Posterior cingulate gyrus (tissue), 11 donors: Measurements from ENCODE around the gene GRAMD1B.
"Not testable (repeated sequence)": the region's sequence is repeated elsewhere in the genome, so short reads cannot be mapped to it uniquely, and the experiment has no call there.

Experiments used
- DNase-seq, 10 donors: peaks; one replicate each; pipeline versions ENCODE4 v3.0.0 to v3.0.0-alpha.2; 2020 to 2021; ENCODE audit warnings: mixed read lengths in 3 of 10
- intact Hi-C: fragments of 100-400 bp; cut with DNase I; formaldehyde crosslinking; loops from one replicate; pipeline ENCODE4 v1.15.1; 2023

Gene GRAMD1B

DNA sequence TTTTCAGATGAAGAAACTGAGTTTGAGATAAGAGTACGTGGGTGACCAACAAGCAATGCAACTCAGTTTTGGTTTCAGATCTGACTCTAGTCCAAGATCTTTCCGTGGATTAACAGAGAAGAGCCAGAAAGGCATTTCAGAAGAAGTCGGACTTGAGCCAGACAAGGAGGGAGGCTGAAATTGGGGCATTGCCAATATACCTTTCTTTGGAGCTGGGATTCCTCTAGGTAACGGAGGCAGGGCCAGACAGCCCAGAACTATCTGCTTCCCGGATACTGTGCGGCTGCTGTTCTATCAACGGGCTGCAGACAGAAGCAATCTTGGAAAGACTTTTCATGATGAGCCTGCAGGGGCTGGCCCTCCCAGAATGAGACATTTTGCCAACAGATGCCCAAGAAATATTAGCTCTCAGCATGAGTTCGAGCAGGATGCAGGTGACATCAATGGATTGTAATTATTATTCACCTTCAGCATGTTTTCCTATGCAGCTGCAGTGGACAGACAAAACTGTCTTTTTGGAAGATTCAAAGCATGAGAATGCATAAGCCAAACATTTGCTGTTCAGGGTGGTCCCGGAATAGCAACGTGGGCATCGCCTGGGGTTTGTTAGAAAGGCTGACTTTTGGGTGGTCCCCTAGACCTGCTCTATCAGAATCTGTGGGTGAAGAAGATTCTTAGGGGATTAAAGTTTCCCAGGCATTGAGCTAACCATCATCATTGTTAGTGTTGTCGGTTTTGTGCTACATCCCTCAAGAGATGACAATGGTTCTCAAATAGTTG is 128.7 kb downstream of the GRAMD1B start:
- intact Hi-C loops = no loop called here
- no peak for DNase-seq

DNA sequence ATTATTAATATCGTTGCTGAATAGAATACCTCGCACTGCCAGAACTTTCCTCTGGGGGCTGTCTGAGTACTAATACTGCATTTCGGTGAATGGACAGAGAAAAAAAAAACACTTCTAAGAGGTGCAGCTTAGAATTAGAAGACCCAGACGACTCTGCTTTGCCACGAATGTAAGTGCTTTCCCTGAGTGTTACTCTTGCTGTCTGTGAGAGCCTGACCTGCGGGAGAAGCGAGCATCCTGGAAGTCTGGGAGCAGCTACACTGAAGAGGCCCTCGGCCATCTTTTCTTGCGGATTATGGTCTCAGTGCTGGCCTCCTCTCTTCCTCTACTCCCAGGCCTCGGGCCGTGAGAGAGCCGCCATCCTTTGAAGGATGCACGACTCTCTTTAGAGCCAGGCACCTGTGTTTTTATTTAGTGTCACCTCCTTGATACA is 129.5 kb downstream of the GRAMD1B start:
- DNase-seq = peak in 1 of 10 donors; percentile 39
- intact Hi-C loops = no loop called here

DNA sequence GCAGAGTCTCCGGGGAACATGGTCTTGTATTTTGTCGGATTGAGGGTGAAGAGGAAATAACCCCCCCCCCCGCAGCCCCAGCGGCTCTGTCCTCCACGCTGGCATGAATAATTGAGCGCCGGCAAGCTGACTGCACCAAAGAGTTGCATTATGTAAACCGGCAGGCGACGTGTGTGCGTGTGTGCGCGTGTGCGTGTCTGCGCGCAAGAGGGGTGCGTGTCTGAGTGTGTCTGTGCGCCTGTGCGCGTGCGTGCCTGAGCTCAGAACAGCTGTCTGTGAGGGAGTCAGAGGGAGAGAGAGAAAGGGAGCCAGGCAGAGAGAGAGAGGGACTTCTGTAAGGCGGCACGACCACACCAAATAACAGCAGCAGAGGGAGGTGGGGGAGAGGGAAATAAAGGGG is 129.9 kb downstream of the GRAMD1B start:
- DNase-seq = peak; percentile 57 to 97 (median 84)
- intact Hi-C loops = loop anchor here (5.0 kb wide), 1 partner anchor 33 kb away; no protein-coding TSS in a partner anchor

DNA sequence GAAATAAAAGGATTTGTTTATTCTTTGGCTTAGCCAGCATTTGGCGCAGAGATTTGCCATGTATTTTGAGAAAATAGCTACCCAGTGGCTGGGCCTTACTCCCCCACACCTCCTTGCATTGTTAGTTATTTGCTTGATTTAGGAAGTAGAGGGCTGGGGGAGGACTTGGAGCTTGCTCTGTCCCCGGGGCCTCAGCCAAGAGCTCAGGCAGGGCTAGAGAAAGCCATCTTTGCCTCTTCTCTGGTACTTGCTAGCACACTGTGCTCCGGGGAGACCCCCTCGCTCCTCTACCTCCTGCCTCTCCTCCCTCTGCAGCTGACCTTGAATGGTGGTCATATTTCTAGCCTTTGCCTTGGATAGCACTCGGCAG is 131.3 kb downstream of the GRAMD1B start:
- DNase-seq = peak in 4 of 10 donors; percentile 50 to 87 (median 70)

DNA sequence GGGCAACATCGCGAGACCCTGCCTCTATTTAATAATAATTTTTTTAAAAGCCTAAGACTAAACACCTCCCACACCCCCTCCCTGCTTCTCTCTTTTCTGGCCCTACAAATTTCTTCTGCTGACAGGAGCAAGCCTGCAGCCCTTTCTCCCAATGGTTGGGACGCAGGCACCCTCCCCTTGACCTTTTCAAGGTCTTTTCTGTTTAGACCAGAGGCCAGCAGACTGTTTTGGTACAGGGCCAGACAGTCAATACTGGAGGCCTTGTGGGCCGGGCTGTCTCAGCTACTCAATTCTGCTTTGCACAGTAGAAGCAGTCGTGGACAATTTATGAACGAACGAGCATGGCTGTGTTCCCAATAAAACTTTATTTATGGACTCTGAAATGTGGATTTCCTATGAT is 132.1 kb downstream of the GRAMD1B start:
- peak in 2 of 10 donors; percentile 68 to 73 for DNase-seq
- intact Hi-C loops = loop anchor here (5.0 kb wide), 1 partner anchor 35 kb away; no protein-coding TSS in a partner anchor

More for the DNA sequence above, 131.3 kb downstream of the GRAMD1B start:
- intact Hi-C loops = loop anchor here (5.0 kb wide), 1 partner anchor 34 kb away; no protein-coding TSS in a partner anchor

DNA sequence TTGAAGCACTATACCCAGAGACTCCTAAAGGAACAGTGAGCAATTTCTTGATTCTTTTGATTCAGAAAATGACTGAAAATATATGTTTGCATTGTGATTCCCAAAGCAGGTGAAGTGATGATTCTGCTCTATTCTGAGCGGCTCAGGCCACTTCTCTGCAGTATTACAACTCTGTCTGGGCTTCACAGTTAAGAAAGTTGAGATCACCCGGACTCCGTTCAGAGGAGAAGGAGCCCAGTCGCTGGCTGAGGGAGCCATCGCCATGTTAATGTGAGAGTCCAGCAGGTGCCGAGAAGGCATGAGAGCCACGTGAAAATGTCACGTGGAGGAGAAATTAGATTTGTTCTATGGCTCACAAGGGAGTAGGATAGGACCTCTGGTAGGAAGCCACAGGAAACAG is 132.8 kb downstream of the GRAMD1B start:
- peak in 1 of 10 donors; percentile 56 for DNase-seq
- intact Hi-C loops = loop anchor here (5.0 kb wide), 1 partner anchor 36 kb away; no protein-coding TSS in a partner anchor

DNA sequence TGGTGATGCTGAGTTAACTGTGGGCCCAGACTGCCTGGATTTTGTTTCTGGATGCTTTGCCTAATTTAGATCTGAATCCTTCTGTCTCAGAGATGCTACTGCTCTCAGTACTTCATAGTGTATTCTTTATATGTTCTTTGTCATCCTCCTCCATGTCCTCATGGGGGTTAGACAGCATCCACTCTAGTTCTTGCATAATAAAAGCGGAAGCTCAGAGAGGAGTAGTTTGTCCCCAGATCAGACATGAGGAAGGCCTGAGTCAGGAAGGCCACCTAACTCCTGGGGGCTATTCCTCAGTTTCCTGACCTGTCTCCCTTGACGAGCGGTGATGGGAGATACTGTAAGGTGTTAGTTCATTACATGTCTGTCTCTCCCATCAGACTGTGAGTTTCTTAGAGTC is 134.2 kb downstream of the GRAMD1B start:
- intact Hi-C loops = loop anchor here (5.0 kb wide), 1 partner anchor 37 kb away; no protein-coding TSS in a partner anchor
- DNase-seq = no peak

DNA sequence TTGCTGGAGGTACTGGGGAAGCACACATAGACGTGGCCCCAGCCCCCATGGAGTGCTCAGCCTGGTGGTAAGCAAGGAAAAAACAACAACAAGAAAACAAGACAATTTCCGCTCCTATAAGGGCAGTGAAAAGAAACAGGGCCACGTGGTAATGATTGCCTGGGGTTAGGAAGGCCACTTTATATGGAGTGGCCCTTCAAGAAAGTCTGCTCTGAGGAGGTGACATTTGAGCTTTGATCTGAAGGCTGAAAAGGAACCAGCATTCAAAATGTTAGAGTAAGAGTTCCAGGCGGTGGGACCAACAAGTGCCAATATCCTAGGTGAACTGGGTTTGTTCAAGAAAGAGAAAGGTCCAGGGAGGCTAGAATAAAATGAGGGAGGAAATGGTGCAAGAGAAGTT is 136.8 kb downstream of the GRAMD1B start:
- intact Hi-C loops = no loop called here
- DNase-seq = no peak

DNA sequence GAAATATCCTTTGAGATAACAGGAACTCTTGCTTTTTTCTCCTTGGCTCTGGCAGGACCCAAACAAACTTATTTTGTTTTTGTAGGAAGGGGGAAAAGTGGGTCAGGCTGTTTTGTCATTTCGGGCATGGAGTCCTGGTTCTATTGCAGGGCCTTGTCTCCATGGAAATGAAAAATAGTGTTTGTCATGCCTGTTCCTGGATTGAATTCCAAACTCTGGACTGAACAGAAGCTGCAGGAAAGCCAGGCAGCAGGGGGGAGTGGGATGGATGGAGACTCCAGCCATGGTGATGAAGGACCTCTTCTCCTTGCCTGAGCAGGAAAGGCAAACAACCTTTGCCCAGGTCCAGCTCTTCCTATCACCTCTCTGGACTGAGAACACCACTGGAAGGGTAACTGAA is 137.4 kb downstream of the GRAMD1B start:
- intact Hi-C loops = no loop called here
- peak in 1 of 10 donors; percentile 69 for DNase-seq

DNA sequence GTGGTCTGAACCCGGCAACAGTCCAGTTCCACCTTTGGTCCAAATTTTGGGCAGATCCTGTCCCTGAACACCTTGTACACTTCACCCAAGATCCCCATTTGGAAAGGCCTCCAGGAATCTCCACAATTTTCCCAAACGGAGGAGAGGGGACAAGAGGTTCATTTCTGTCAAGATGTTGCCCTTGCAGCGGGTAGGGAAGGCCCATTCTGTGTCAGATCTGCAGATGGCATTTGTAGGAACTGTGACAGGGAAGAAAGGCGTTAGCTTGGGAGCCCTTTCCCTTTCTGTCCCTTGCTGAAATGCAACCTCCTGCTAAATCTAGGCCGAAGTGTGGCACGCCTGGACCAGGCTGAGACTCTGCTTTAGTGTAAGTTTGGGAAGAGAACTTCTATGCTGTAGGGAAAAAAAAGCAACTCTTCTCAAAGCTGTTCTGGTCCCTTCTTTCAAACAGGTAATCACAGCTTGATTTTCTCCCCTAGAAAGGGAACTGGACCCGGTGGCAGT is 138.3 kb downstream of the GRAMD1B start:
- intact Hi-C loops = no loop called here
- peak in 2 of 10 donors; percentile 54 to 57 for DNase-seq

DNA sequence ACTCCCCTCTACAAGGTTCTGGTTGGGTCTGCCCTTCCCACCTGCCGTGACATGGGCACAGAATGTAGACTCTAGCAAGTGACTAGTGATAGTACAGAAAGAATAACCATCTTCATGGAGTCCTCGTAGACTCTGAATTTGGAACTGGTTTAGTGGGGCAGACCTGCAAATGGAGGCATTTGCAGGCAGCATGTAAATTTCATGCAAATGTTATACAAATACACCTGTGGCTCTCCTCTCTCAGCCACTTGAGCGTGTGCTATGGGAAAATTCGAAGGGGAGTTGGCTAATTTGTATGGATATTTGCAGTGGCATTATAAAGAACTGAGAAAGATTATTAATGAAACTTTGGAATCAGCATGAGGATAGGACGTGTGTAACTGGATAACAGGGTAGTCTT is 139.3 kb downstream of the GRAMD1B start:
- DNase-seq = no peak
- intact Hi-C loops = no loop called here

DNA sequence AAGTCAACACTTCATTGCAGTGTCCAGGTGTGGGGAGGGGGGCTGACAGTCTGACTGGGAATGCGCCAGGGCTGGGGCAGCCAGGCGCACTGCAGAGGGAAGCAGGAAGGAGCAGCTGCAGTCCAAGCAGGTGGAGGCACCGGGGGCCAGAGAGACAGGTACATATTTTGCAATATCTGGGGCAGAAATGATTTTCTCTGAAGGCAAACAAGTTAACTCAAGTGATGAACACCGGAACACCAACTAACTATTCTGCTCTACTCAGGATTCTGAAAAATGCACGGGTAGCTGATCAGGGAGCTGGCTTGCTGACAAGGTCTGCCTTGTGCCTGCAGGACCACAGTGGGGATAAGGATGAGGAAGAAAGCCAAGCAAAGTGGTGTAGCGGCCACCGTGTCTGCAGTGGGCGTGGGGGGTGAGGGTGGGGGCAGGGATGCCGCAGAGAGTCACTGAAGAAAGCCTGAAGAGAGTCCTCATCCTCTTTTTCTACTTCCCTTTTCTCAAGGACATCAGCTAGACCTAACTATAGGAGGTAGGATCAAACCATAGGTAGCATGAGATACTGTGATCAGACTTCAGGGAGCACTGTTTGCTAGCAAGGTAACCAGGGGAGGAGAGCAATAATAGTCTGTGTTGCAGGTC is 141.0 kb downstream of the GRAMD1B start:
- intact Hi-C loops = no loop called here
- DNase-seq = peak in 1 of 10 donors; percentile 54

DNA sequence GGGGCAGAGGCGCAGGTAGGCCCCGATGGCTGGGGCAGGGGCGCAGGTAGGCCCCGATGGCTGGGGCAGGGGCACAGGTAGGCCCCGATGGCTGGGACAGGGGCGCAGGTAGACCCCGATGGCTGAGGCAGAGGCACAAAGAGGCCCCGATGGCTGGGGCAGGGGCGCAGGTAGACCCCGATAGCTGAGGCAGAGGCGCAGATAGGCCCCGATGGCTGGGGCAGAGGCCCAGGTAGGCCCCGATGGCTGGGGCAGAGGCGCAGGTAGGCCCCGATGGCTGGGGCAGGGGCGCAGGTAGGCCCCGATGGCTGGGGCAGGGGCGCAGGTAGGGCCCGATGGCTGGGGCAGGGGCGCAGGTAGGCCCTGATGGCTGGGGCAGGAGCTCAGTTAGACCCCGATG is 142.7 kb downstream of the GRAMD1B start:
- peak in 1 of 10 donors; percentile 56 for DNase-seq
- intact Hi-C loops = not testable (repeated sequence)

DNA sequence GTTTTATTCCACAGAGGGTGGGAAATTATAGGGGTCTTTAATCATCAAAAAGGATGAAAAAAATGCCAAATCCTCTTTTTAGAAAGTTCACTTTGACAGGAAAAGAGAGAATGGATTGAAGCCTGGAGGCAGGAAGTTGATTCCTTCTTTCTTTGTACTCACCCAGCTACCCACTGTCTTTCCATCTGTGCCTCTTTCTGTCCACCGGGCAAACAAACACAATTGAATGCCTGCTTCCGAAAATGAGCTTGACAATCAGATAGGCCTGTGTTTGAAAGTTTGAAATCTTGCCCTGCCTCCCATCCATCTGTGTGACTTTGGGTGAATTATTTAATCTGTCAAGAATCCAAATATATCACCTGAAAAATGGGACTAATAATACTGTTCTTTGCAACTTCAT is 143.2 kb downstream of the GRAMD1B start:
- DNase-seq = no peak
- intact Hi-C loops = no loop called here

DNA sequence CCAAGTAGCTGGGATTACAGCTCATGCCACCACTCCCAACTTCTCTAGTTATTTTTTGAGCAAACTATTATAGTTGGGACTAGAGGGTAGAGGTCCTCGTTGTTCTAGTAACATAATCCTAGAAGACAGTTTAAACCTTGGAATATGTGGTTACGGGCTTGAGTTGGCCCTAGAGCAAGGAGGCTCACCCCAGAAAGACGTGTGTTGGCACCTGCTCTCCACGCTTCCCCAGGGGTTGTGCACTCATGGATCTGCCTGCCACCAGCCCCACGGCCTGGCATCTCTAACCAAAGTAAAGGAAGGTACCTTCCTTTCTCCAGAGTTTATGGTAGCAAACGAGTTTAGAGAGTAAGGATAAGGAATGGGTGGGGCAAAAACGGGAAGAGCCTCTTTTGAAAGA is 145.4 kb downstream of the GRAMD1B start:
- no peak for DNase-seq
- intact Hi-C loops = no loop called here

DNA sequence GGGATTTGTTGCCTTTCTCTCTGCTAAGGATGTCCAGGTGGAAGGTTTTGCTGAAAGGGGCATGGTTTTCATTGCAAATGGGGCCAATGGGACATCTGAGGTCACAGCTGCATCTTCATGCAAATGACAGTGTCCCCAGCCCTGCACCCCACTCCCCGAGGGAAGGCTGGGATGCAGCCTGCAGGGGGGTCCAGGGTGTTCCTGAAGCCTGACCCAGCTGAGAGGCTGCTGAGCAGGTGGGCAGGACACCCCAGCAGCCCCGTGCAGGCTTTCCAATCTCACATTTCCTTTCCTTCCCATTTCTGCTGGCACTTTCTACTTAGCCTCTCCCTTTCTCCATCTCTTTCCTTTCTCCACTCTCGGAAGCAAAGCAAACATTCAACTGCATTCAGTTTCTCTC is 146.0 kb downstream of the GRAMD1B start:
- DNase-seq = peak in 1 of 10 donors; percentile 67
- intact Hi-C loops = no loop called here

DNA sequence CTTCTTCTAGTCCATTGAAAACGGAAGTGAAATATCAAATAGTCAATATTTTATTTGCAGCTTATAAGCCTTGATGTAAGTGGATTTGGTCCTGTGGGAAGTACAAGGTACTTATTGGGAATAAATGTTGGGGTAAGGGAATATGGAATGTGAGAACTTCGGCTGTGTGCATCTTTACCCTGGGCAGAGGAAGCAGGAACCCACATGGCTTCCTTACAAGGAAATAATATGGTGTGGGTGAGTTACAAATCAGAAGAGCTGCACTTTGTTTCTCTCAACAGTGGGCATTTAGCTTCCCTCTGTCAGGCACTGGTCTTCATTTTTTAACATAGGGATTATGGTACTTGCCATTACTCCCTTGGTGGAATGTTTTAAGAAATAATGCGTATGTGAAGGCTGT is 146.4 kb downstream of the GRAMD1B start:
- intact Hi-C loops = no loop called here
- DNase-seq = no peak

DNA sequence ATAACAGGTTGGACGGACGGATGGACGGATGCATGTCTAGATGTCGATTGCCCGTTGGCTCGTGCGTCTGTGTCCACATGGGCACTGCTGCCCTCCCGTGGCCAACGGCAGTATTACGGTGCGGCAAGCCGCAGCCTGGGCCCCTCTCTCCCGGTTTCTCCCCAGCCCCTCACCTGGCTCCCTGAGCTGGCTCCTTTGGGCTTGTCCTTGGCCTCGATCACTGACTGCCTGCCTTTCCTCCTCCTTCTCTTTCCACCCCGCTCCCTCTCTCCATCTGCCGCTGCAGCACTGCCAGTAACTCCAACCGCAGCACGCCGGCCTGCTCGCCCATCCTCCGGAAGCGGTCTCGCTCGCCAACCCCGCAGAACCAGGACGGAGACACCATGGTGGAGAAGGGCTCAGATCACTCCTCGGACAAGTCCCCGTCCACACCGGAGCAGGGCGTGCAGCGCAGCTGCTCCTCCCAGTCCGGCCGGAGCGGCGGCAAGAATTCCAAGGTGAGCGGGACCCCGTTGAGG is 147.1 kb downstream of the GRAMD1B start:
- intact Hi-C loops = loop anchor here (1.0 kb wide), 1 partner anchor 66 kb away; no protein-coding TSS in a partner anchor
- DNase-seq = peak; percentile 68 to 97 (median 82)

DNA sequence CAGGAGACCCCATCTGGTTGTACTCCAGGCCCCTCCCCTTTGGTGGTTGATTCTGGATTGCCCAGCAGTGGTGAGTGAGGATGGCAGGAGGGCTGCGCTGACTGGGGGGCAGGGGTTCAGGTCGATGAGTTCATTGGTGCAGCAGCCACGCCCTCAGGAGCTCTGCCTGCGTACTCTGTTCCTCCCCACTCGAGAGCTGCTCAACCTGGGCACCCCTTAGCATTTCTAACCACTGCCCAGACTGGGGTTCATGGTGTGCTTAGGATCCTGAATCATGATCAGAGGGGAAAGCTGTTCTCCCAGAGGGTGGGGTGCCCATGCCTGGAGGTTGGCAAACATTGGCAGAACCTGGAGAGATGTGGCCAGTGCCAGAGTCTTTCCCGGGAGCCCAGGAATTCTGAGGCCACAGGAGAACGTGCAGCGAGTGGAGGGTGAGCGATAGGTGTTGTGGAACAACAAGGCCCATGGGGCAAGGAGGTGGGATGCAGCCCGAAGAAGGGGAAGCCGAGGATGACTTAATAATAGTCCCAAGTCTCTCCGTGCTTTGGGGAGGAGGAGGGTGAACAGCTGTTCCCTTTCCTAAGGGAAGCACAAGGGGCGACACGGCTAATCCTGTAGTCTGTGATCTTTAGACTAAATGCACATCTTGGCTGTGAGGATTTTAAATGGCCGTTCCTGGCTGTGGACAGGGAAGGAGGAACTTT is 148.9 kb downstream of the GRAMD1B start:
- DNase-seq = no peak
- intact Hi-C loops = no loop called here

DNA sequence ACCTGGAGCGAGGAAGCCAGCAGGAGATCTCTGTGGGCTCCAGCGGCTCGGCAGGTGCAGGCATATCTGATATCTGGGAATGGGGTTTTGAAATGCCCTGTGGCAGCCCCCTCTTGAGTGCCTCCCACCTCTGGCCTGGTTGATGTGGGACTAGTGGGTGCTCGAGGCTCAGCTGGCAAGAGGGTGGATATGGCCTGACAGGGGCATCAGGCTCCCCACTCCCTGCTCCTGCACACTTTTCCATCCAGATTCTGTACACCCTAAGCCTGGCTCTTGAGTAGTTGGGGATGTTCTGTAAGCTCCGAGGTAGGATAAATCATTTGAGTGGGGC is 149.4 kb downstream of the GRAMD1B start:
- no peak for DNase-seq
- intact Hi-C loops = no loop called here

DNA sequence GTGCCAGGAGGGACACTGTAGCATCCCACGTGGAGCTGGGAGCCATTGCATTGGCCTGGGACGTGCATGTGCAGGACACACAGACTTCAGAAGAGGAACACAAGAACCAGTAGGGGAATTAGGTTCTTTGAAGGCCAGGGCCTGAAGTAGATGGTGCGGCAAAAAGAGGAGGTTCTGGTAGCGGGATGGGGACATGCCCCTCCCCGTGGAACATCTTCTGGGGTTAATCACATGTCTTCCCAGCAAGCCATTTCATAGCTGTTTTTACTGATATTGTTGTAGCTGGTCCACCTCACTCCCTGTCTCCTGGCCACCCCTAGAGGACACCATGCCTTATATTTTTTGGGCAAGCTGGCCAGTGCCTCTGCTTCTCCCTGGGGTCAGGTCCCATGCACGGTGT is 150.1 kb downstream of the GRAMD1B start:
- intact Hi-C loops = loop anchor here (5.0 kb wide), 1 partner anchor 127 kb away; no protein-coding TSS in a partner anchor
- no peak for DNase-seq
